ENCODE results near the gene NCKAP5. TPM values are rescaled to one million over a fixed set of nuclear protein-coding genes. Genes with fewer than 3 reads are reported as not detected.

The NCKAP5 gene
- total and polyA plus RNA-seq, 2 of the 13 experiments (the other 11 are each of a cell fraction or from before 2014, with no cell fraction given) = 0.01 TPM; not detected in 1

DNA sequence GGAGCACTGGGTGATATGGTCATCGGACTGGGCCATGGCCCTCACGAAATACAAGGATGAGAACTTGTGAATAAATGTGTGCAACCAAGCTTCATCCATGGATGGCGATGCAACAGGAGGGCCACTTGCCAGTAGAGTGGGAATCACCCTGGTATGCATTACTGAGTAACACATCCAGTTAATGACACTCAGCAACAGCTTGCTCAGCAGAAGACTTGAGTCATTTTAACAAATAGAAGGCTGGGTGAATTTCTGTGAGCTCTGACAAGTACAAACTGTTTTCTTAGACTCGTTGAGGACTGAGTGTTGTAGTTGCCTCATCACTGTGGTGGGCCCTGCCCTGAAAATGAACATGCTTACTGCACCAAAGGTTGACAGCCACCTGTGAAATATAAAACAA lies 221.6 kb downstream of the NCKAP5 start:
- Histone ChIP-seq H2AFZ (ENCODE audit: low read length) (no peak overlapping the region), H3K27ac (ENCODE audit: extremely low read length, insufficient read depth, low read length) (no peak overlapping the region), H3K27me3 (ENCODE audit: control insufficient read depth in 1 of 2, insufficient read depth in 2 of 2, low read length in 2 of 2) (no peaks in the 10 kb centered on the region), H3K4me1 (ENCODE audit: insufficient read depth, low read length) (no peaks in the 10 kb centered on the region), H3K9ac (ENCODE audit: insufficient read depth, low read depth, low read length) (no peak overlapping the region), H4K20me1 (ENCODE audit: insufficient read depth, low read length) (no peaks in the 10 kb centered on the region), H3K79me2 (ENCODE audit: insufficient read depth, low read length) (no peaks in the 10 kb centered on the region), H3K4me2 (ENCODE audit: low read depth, low read length) (no peak overlapping the region), H3K36me3 (replicated peaks in 1 of 2; ENCODE audit: control insufficient read depth in 1 of 2, insufficient read depth in 2 of 2, low read length in 2 of 2) (no peaks in the 10 kb centered on the region), H3K4me3 (replicated peaks in 1 of 3; ENCODE audit: insufficient read depth in 1 of 3, low read depth in 2 of 3, low read length in 3 of 3) (no peak overlapping the region), H3K9me3 (ENCODE audit: low read length) (peaks cover 6% of the 10 kb centered on the region; the same call in 1 of the 2 replicates)
- intact Hi-C loops (cut with micrococcal nuclease; ENCODE audit: unreplicated experiment) = no loop called here
- 24% methylated on average over 4 of the region's 4 CpGs for WGBS (ENCODE audit: low lambda C conversion rate)
- FAIRE-seq (no peak), DNase-seq (ENCODE audit: low spot score) (no peak), ATAC-seq (no peak)
- ChIA-PET POLR2A (no interaction called here), CTCF (ENCODE audit: low intra/inter-chr PET ratio, low total read pairs) (no interaction called here)
- TF ChIP-seq KDM4B (CRISPR knock-in tag; IDR thresholded peaks at IDR 0.05) (no peak), ZNF333 (CRISPR knock-in tag; IDR thresholded peaks at IDR 0.05; ENCODE audit: borderline replicate concordance) (no peak), POLR2AphosphoS2 (IDR thresholded peaks at IDR 0.05; ENCODE audit: low read depth, low read length) (no peak), NR2F1 (CRISPR knock-in tag; IDR thresholded peaks at IDR 0.05) (no peak), MLLT10 (CRISPR knock-in tag; IDR thresholded peaks at IDR 0.05) (no peak), NFE2L2 (IDR thresholded peaks at IDR 0.05; ENCODE audit: low read length) (no peak), MBNL3 (CRISPR knock-in tag; conservative IDR thresholded peaks at IDR 0.05) (no peak), NR3C1 (CRISPR knock-in tag; IDR thresholded peaks at IDR 0.05) (no peak), SNAPC5 (CRISPR knock-in tag; IDR thresholded peaks at IDR 0.05; ENCODE audit: borderline replicate concordance) (no peak), ELF4 (CRISPR knock-in tag; IDR thresholded peaks at IDR 0.05; ENCODE audit: borderline replicate concordance) (no peak), MIXL1 (CRISPR knock-in tag; IDR thresholded peaks at IDR 0.05) (no peak), RBM22 (optimal IDR thresholded peaks at IDR 0.05; ENCODE audit: low read length) (no peak), MXI1 (IDR thresholded peaks at IDR 0.05; ENCODE audit: borderline replicate concordance, low read depth, low read length) (no peak), ZBTB42 (CRISPR knock-in tag; IDR thresholded peaks at IDR 0.05) (no peak)
- in situ Hi-C loops (cut with HindIII; ENCODE audit: extremely low pct_ligation_motif_present, low pct_unique_long_range_greater_than_20kb) = no loop called here
- no TSS peak for BruUV-seq (replicated peaks)

All from HepG2 (cell line).